ENCODE results near the gene NAV1. TPM values are rescaled to one million over a fixed set of nuclear protein-coding genes. Genes with fewer than 3 reads are reported as not detected.
"Not testable (repeated sequence)": the region's sequence is repeated elsewhere in the genome, so short reads cannot be mapped to it uniquely, and the experiment has no call there.

Gene NAV1
- total RNA-seq, 1 donor from 2014 or later, result 29.7 TPM

DNA sequence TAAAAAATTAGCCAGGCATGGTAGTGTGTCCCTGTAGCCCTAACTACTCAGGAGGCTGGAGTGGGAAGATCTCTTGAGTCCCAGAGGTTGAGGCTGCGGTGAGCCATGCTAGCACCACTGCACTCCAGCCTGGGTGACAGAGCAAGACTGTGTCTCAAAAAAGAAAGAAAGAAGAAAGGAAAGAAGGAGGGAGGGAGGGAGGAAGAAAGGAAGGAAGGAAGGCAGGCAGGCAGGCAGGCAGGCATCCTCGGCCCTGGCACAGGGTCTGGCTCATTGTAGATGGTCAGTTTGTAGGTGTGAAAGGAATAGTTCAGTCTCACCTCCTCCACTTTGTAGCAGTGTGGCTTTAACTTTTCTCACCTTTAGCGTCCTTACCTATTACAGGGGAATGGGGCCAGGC lies 25.0 kb downstream of the NAV1 start:
- no peak for DNase-seq (ENCODE audit: low read depth, low spot score)

DNA sequence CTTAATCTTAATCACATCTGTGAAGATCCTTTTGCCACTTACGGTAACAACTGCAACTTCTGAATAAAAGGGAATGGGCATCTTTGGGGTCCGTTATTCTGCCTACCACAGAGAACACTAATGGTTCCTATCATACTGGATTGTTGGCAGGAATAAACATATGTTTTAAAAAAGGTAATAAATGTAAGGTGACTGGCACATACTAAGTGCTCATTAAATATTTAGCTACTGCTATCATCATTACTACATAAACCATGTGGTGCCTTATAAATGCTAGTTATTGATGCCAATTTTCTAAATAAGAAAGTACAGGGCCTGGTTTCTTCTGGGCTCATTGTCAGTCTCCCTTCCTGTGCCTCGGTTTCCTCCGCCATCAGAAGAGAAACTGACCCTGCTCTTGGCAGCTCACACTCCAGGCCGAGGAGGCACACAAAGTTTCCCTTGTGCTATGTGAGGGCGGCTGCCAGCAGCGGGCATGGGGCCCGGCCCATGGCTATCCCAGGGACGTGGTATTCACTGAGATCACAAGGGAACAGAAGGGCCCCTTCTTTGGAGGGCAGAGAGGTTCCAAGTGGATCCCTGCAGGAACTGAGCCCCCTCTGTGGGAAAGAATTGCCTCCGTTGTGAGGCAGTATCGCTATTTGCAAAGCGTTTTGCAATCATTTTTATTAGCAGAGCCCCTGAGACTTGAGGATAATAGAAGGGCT lies 26.2 kb downstream of the NAV1 start:
- no peak for DNase-seq (ENCODE audit: low read depth, low spot score)

DNA sequence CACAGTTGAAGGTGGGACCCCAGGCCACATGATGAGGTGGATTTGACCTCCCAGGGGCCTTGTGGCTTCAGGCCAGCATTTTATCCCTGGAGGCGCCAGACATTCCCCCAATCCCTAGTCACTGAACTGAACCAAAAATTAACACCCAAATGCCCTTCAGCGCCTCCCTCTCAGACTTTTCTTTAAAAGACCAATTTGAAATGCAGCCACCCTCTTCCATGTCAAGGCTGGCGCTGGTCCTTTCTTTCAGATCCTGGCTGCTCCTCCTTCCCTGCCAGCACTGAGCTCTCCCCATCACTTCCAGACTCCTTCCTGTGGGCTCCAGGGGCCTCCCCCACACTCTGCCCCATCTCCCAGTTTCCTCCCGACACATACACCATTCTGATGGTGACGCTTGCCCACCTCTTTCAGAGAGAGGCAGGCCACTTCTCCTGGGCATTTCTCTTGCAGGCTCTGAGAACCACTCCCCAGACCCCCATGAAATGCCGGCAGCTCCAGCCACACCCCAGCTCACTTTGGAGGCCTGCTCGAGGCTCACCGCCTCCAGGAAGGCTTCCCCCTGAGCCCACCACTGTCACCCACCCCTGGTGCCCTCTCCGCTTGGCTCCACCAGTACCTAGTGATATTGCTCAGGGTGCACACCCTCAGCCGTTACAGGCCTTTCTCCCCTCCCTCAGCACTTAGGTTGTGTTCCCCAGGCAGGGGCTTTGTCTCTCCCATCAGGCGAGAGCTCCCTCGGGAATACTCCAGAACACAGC lies 27.0 kb downstream of the NAV1 start:
- no peak for DNase-seq (ENCODE audit: low read depth, low spot score)

DNA sequence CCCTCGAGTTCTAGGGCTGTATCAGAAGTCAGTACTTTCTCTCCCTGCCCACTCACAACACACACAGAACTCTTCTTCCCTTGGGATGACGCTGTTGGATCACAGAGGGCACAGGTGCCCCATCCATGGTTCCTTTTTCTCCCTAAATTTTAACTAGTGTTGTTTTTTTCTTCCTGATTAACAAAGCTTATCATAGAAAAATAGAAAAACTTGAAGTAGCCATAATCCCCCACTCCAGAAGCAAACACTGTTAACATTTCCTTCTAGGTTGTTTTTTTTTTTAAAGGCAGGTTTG lies 27.5 kb downstream of the NAV1 start:
- no peak for DNase-seq (ENCODE audit: low read depth, low spot score)

DNA sequence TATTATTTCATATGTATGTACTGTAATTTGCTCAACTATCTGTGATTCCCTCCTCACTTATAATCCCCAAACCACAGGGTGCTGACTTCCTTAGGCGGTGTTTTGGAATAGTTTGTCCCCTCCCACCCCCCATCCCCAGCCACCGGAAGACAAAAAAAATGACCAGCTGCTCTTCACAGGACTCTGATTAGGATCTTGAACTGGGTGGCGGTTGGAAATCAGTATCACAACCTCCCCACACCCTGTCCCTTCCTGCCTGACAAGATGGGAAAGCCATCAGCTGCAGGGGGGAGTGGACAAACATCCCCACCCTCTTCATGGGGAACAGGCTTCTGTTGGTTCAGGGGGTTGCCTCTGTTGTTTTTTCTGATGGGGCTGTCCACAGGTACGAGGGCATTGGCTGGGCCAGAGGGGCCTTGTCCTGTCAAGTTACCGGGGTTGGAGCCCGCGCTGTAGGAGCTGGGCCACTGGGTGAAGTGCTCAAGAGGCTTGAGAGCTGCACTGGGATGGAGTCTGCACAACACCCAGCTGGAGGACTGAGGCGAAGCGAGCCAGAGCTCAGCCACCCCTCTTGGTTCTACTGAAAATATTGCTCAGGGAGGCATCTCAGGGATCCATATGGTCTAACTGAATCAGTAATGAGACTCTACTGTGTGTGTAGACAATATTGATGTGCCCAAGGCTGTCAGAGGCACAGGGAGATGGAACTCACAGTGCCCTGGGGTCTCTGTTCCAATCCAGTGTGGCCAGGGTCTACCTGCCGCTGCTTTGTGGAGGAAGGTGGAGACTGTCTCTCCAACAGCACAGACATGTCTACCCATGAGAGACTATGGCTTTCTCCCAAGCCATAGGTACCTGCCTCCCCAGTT lies 28.2 kb downstream of the NAV1 start:
- DNase-seq (ENCODE audit: low read depth, low spot score), result no peak

DNA sequence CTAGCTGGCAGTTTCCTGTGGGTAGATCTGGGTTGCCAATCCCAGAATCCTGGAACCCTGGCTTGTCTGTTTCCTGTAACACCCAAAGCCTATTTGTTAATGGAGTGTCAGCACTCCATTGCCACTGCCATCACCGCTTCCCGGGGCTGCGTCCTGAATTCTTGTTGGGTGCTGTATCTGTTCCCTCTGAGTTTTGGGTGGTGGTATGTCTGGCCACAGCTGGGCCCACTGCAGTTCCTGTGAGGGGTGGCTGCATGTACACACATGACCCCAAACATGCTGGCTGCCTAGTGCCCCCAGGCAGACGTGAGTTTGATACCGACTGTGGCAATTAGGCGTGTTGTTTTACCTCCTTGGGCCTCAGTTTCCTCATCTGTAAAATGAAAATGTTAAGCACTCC lies 29.3 kb downstream of the NAV1 start:
- DNase-seq (ENCODE audit: low read depth, low spot score), result no peak

GRCh38 chr1:201568859-201569294 lies 29.9 kb downstream of the NAV1 start:
- no peak for DNase-seq (ENCODE audit: low read depth, low spot score)

DNA sequence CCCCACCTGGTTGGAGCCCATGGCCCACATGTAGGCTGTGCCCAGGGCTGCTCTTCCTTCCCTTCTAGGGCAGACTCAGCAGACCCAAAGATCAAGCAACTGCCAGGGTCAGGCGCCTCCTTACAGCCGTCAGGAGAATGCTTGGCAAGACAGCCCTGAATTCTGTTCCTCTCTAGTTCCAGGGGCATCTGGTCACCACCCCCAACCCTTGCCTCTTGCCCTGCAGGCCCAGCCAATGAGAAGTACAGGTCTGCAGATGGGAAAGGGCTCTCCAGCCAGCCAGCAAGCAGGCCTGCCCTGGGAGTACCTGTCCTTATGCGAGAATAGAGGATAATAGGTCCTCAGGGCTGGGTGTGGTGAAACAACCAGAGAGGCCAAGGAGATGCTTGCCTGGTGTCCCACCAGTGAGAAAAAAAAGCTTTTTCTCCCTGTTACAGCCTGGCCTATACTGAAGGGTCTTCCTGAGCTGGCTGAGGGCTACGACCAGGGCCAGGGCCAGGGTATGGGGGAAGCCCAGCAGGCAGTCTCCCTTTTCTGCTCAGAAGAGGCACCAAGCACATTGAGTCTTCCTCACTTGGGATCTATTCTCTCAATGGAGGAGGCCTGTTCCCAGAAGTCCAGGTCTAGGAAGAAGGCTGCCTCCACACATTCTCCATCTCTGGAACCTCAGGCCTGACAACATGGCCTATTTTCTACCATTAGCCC lies 31.4 kb downstream of the NAV1 start:
- no peak for DNase-seq (ENCODE audit: low read depth, low spot score)

DNA sequence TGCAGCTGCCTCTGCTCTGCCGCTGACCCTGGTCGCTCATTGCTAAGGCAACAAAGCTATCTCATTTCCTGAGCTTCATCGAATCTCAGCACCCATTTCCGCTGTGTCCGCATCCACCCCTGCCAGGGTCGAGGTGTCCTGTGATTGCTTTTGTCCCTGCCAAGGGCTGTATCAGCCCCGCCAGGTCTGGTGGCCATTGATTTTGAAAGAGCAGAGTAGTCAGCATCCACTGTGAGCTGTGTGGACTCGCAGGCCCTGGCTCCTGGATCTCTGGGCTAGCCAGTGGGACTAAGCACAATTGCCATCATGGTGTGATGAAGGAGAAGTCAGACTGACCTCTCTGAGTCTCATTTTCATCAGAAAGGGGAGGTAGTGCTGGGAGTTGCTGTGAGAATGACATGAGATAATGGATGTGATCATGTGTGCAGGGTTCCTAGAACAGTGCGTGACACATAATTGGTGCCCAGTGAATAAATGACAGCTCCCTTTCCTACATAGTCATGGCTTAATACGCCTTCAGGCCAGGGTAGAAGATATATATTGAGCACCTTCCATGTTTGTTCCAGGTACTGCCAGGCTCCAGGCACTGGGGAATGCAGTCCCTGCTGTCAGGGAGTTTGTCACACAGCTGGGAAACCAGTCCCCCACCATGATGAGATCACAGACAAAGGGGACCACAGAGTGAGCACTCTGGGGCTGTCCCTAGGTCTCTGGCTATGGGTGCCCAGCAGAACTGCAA lies 32.1 kb downstream of the NAV1 start:
- DNase-seq (ENCODE audit: low read depth, low spot score), result no peak

GRCh38 chr1:201573030-201573429 lies 34.1 kb downstream of the NAV1 start:
- DNase-seq (ENCODE audit: low read depth, low spot score), result no peak

DNA sequence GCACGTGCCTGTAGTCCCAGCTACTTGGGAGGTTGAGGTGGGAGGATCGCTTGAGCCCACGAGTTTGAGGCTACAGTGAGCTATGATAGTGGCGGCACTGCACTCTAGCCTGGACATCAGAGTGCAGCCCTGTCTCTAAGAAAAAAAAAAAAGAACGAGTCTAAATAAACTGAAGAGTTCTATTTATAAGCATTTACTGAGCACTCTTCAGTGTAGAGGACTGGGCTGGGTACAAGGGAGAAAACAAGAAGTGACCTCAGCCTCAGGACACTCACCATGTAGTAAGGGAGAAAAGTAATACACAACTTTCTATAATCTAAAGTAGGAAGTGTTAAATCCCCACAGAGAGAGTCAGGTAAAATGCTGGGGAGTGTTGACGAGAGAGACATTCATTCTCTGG lies 35.0 kb downstream of the NAV1 start:
- no peak for DNase-seq (ENCODE audit: low read depth, low spot score)

- no peak for DNase-seq (ENCODE audit: low read depth, low spot score)
These were observed 37.0 kb downstream of the NAV1 start for GRCh38 chr1:201575912-201576311.

- DNase-seq (ENCODE audit: low read depth, low spot score), result no peak
These were observed 38.0 kb downstream of the NAV1 start for GRCh38 chr1:201576914-201577313.

- DNase-seq (ENCODE audit: low read depth, low spot score), result no peak
These were observed 39.3 kb downstream of the NAV1 start for GRCh38 chr1:201578008-201578888.

DNA sequence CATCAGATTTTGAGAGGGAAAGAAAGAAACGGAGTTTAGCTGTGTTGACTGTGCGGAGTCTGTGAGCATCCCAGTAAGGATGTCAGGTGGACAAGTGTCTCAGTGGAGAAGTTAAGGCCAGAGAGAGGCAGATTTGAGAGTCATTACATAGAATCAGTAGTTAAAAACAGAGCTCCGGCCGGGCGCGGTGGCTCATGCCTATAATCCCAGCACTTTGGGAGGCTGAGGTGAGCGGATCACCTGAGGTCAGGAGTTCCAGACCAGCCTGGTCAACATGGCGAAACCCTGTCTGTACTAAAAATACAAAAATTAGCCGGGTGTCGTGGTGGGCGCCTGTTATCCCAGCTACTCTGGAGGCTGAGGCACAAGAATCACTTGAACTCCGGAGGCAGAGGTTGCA lies 42.4 kb downstream of the NAV1 start:
- DNase-seq (ENCODE audit: low read depth, low spot score), result not testable (repeated sequence)

DNA sequence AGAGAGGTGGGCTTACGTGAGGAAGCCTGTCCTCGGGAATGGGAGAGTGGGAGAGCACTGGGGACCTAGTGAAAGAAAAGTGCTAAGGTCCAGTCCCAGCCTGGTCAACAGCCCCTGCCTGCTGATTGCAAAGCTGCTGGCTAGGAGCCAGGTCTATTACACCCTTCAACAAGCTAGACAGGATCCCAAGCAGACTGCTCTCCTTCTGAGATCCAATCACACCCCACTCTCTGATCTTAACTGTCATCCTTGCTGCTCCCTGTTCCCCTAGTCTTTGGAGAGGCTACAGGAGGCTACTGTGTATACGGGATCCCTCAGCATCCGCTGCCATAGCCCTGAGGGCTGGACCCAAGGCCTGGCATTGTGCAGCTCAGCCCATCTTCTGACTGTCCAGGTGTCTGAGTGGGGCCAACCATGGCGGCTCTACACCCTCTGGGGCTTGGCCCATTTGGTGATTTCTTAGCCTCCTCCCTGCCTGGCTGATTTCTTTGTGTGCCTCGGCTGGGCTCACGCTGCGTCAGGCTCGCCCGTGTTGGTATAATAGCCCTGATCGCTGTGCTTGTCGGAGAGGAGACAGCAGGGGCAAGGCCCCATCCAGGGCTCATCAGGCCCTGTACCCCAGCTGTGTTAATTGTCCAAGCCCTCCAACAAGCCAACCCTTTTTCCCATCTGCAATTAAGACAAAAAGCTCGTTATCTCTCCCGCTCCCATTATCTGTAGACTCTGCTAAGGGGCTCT lies 43.9 kb downstream of the NAV1 start:
- no peak for DNase-seq (ENCODE audit: low read depth, low spot score)

- no peak for DNase-seq (ENCODE audit: low read depth, low spot score)
These were observed 44.7 kb downstream of the NAV1 start for GRCh38 chr1:201583663-201584062.

GRCh38 chr1:201584471-201585092 lies 45.7 kb downstream of the NAV1 start:
- no peak for DNase-seq (ENCODE audit: low read depth, low spot score)

DNA sequence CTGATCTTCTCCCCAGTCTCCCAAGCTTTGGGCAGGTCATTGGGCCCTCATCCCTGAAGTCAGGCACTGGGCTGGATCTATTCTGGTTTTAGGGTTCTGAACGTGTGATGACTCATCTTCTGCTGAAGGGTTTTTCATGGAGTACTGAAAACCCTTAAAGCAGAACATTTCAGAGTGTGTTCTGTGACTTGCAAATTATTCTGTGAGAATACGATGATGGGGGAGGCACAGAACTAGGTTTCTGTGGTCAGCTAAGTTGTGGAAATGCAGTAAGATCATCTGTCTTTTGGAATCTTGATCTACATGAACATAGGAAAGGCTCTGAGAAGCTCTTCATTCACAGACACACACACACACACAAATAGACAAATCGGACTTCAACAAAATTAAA lies 46.2 kb downstream of the NAV1 start:
- DNase-seq (ENCODE audit: low read depth, low spot score), result no peak
